GM12865 (cell line): ENCODE measurements around the gene PYGO2.
A peak's percentile ranks its signal among the peaks of the same experiment; 100 is the strongest.

Experiments used
- DNase-seq: peaks from one replicate; pipeline ENCODE4 v3.0.0; 2010; ENCODE audit warnings: low read depth
- H3K4me3 ChIP-seq: 2 replicates; pipeline ENCODE4 v1.5.1; 2011; ENCODE audit warnings: mild to moderate bottlenecking, low read depth, low read length, control low read depth
- CTCF ChIP-seq: IDR thresholded peaks from 2 replicates; pipeline ENCODE4 v1.5.1; 2011; ENCODE audit warnings: low read length, control low read depth, low read depth, inconsistent platforms; ENCODE audit not compliant: insufficient read depth; ENCODE audit errors: missing control alignments

PYGO2 gene

GRCh38 chr1:154945962-154946850, 15.4 kb downstream of the PYGO2 start:
- DNase-seq: no peak
- no peak overlapping the region for H3K4me3 ChIP-seq
- no peak for TF ChIP-seq CTCF

- TF ChIP-seq CTCF: no peak
- no peak overlapping the region for H3K4me3 ChIP-seq
- no peak for DNase-seq
Measured at GRCh38 chr1:154945160-154945961, 16.2 kb downstream of the PYGO2 start.

DNA sequence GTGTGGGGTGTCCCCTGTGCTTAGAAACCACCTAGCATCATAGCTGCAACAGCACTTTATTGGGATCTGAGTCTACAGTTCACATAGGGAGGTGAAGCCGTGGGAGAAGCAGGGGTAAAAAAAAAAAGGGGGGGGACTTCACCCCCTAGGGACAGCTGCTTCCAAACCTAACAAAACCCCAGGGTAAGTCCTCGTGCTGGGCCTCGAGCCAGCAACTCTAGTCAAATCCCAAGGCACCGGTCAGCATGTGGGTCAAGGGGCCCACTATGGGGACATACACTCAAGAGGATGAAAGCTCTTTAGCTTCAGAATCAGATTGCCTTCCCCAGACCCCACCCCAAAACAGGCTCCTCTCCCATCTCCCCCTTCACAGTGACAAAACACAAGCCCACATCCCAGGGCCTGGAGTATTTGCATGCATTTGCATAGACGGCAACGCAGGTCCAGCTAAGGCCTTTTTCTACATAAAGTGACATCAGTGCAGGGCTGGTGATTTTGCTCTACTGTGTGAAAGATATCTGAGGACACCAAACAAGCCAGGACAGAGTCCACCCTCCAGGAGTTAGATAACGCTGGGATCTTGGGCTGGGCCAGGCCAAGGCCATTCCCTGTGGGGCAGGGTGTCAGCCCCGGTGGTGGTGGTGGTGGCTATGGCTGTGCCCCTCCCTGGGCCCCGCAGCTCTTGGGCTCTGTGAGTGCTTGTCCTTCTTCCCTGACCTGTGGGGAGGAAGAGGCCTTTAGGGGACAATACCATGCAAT, 17.0 kb downstream of the PYGO2 start:
- peak overlapping the region; percentile 93 for H3K4me3 ChIP-seq
- peak; percentile 50 for DNase-seq
- no peak for TF ChIP-seq CTCF

- peak overlapping the region; percentile 93 for H3K4me3 ChIP-seq
- peak; percentile 88 for TF ChIP-seq CTCF
- peak; percentile 71 for DNase-seq
Measured at GRCh38 chr1:154943649-154944400, 17.8 kb downstream of the PYGO2 start.

GRCh38 chr1:154941333-154942013, 20.1 kb downstream of the PYGO2 start:
- TF ChIP-seq CTCF: no peak
- DNase-seq: peak; percentile 57
- peak overlapping the region; percentile 93 for H3K4me3 ChIP-seq
